OCI-LY1 (cell line): Measurements from ENCODE around the gene CD93.

Source experiments
- H2AFZ ChIP-seq: fragments of 200-600 bp; sonication (generic), shearing (Covaris generic); 2 replicates; pipeline ENCODE4 v1.6.0; 2014; ENCODE audit warnings: antibody characterized with exemption, mild to moderate bottlenecking, low read length
- H3F3A ChIP-seq: fragments of 200-600 bp; sonication (generic), shearing (Covaris generic); 2 replicates; pipeline ENCODE4 v1.6.0; 2014; ENCODE audit warnings: mild to moderate bottlenecking, antibody characterized with exemption, low read length, moderate library complexity; ENCODE audit not compliant: insufficient read depth
- H3K27ac ChIP-seq: fragments of 200-600 bp; sonication (generic); 2 replicates; pipeline ENCODE4 v1.5.1; 2014; ENCODE audit warnings: low read length, mixed run types, mild to moderate bottlenecking, low read depth; ENCODE audit not compliant: poor library complexity, severe bottlenecking
- H3K27me3 ChIP-seq: fragments of 200-600 bp; sonication (generic); 2 replicates; pipeline ENCODE4 v1.6.0; 2014; ENCODE audit warnings: antibody characterized with exemption, mild to moderate bottlenecking, low read length, moderate library complexity; ENCODE audit not compliant: insufficient read depth
- H3K36me3 ChIP-seq: fragments of 200-600 bp; sonication (generic); 2 replicates; pipeline ENCODE4 v1.6.1; 2014; ENCODE audit warnings: mild to moderate bottlenecking, antibody characterized with exemption, low read length, moderate library complexity, mixed read lengths; ENCODE audit not compliant: insufficient read depth
- H3K4me1 ChIP-seq: fragments of 200-600 bp; sonication (generic); 2 replicates; pipeline ENCODE4 v1.5.1; 2014; ENCODE audit warnings: mild to moderate bottlenecking, low read length, moderate library complexity; ENCODE audit not compliant: insufficient read depth, severe bottlenecking
- H3K4me2 ChIP-seq: fragments of 200-600 bp; sonication (generic), shearing (Covaris generic); 2 replicates; pipeline ENCODE4 v1.6.1; 2014; ENCODE audit warnings: low read length
- H3K4me3 ChIP-seq: fragments of 200-600 bp; sonication (generic); 2 replicates; pipeline ENCODE4 v1.5.1; 2014; ENCODE audit warnings: low read length, low read depth, mild to moderate bottlenecking, mixed read lengths; ENCODE audit not compliant: poor library complexity, severe bottlenecking
- H3K79me2 ChIP-seq: fragments of 200-600 bp; shearing (Covaris generic); 2 replicates; pipeline ENCODE4 v1.6.1; 2016; ENCODE audit warnings: mixed run types, low read length, mixed read lengths; ENCODE audit not compliant: insufficient read depth
- H3K9ac ChIP-seq: fragments of 200-600 bp; sonication (generic), shearing (Covaris generic); 2 replicates; pipeline ENCODE4 v1.6.1; 2014; ENCODE audit warnings: mild to moderate bottlenecking, low read length, mixed read lengths
- H3K9me2 ChIP-seq: fragments of 200-600 bp; sonication (generic), shearing (Covaris generic); 2 replicates; pipeline ENCODE4 v1.6.1; 2014; ENCODE audit warnings: low read depth, mild to moderate bottlenecking, low read length, mixed read lengths
- H3K9me3 ChIP-seq: fragments of 200-600 bp; shearing (Covaris generic); 2 replicates; pipeline ENCODE4 v1.6.1; 2014; ENCODE audit warnings: low read length, mixed read lengths
- H4K20me1 ChIP-seq: fragments of 200-600 bp; sonication (generic), shearing (Covaris generic); 2 replicates; pipeline ENCODE4 v1.6.0; 2016; ENCODE audit warnings: mild to moderate bottlenecking, low read length; ENCODE audit not compliant: insufficient read depth
- CTCF ChIP-seq: fragments of 200-600 bp; sonication (generic), shearing (Covaris generic); IDR thresholded peaks from 2 replicates; pipeline ENCODE4 v1.5.1; 2017; ENCODE audit warnings: mild to moderate bottlenecking, antibody characterized with exemption, low read length, moderate library complexity, mixed read lengths
- EZH2 ChIP-seq: fragments of 200-600 bp; sonication (generic), shearing (Covaris generic); IDR thresholded peaks from 2 replicates; pipeline ENCODE4 v1.8.0; 2017; ENCODE audit warnings: borderline replicate concordance, mixed run types, mild to moderate bottlenecking, antibody characterized with exemption, low read length, moderate library complexity, mixed read lengths

CD93 gene

DNA sequence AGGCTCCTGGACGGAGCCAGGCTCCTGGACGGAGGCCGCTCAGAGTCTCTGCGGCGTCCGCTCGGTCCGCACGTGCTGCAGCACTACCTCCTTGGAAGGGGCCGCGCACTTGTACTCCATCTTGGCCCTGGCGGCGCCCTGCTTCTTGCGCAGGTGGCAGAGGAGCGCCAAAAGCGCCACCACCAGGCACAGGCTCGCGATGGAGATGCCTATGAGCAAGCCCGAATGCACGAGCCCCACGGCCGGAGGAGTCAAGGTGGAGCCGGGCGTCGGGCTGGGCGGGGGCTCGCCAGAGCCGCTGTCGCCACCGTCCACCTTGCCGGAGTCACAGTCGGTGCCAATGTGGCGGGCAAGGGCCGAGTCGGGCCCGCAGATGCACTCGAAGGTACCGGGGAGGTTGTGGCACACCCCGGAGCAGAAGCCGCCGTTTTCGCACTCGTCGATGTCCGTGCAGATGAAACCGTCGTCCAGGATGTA is 38.3 kb downstream of the CD93 start:
- H3K27ac ChIP-seq: no peak overlapping the region
- no peaks in the 10 kb centered on the region for H3K79me2 ChIP-seq
- H3K9me3 ChIP-seq: no peaks in the 10 kb centered on the region
- no peak overlapping the region for H3K4me2 ChIP-seq
- H3K36me3 ChIP-seq: no peaks in the 10 kb centered on the region
- no peaks in the 10 kb centered on the region for H4K20me1 ChIP-seq
- no peak overlapping the region for H3K9ac ChIP-seq
- H3K4me3 ChIP-seq: no peak overlapping the region
- no peaks in the 10 kb centered on the region for H3F3A ChIP-seq
- no peaks in the 10 kb centered on the region for H3K4me1 ChIP-seq
- H2AFZ ChIP-seq: no peak overlapping the region
- H3K27me3 ChIP-seq: no peaks in the 10 kb centered on the region
- no peaks in the 10 kb centered on the region for H3K9me2 ChIP-seq
- no peak for TF ChIP-seq EZH2
- no peak for TF ChIP-seq CTCF

GRCh38 chr20:23047001-23047737 is 39.0 kb downstream of the CD93 start:
- Histone ChIP-seq H3K27ac (no peak overlapping the region), H3K9me3 (no peaks in the 10 kb centered on the region), H3K9ac (no peak overlapping the region), H3K4me1 (no peaks in the 10 kb centered on the region), H3K27me3 (no peaks in the 10 kb centered on the region), H3K79me2 (no peaks in the 10 kb centered on the region), H3K36me3 (no peaks in the 10 kb centered on the region), H3F3A (no peaks in the 10 kb centered on the region), H3K9me2 (no peaks in the 10 kb centered on the region), H3K4me2 (no peak overlapping the region), H3K4me3 (no peak overlapping the region), H2AFZ (no peak overlapping the region), H4K20me1 (no peaks in the 10 kb centered on the region)
- TF ChIP-seq CTCF (no peak), EZH2 (no peak)

DNA sequence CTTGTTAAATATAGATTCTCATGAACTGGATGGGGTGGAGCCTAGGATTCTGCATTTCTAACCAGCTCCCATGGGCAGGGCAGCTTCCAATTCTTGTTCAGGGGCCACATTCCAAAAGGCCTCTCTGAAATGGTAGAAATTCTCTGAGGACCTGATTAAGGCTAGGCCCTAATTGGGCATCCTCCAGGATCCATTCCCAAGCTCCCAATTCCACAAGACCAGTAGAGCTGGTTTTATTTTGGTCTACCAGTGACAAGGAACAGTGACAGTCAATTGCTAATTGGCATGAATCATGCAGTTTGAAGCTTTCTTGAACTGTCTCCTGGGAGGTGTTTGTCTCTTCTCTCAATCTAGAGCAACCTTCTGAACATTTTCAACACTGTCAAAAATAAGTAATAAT is 39.7 kb downstream of the CD93 start:
- Histone ChIP-seq H2AFZ (no peak overlapping the region), H4K20me1 (no peaks in the 10 kb centered on the region), H3K9me3 (no peaks in the 10 kb centered on the region), H3K9me2 (no peaks in the 10 kb centered on the region), H3K27ac (no peak overlapping the region), H3K4me3 (no peak overlapping the region), H3K4me2 (no peak overlapping the region), H3K36me3 (no peaks in the 10 kb centered on the region), H3F3A (no peaks in the 10 kb centered on the region), H3K4me1 (no peaks in the 10 kb centered on the region), H3K79me2 (no peaks in the 10 kb centered on the region), H3K9ac (no peak overlapping the region), H3K27me3 (no peaks in the 10 kb centered on the region)
- no peak for TF ChIP-seq EZH2
- TF ChIP-seq CTCF: no peak
